ENCODE measurements around the gene PARVG.

Gene PARVG

DNA sequence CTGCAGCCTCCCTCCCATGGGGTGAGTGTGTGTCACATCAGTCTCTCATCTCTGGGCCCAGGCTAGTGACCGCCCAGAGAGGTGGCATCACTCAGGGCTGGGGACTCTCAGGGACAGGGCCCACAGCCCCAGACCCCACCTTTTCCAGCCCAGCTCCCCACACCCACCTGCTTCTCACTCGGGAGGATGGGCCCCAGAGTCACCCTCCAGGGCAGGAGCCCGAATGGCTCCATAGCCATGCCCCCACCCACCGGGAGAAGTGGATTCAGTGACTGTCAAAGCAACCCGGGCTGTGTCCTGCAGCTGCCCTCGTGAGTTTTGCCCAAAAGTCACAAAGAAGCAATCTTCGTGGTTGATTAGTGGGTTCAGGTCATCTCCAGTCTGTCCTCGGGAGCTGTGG is 26.0 kb downstream of the PARVG start:
- H4K20me1 ChIP-seq: peaks cover 41% of the 10 kb centered on the region
- no peak overlapping the region for H3K27ac ChIP-seq
- peaks cover 9% of the 10 kb centered on the region; the same call in 1 of the 2 replicates for H3K9me3 ChIP-seq
- no peaks in the 10 kb centered on the region for H3K36me3 ChIP-seq
- H3K4me2 ChIP-seq: no peak overlapping the region
- no peak overlapping the region for H3K9ac ChIP-seq
- peaks cover 4% of the 10 kb centered on the region; the same call in 1 of the 2 replicates for H3K27me3 ChIP-seq
- no peak overlapping the region for H3K4me3 ChIP-seq
- no peak for TF ChIP-seq Cebpa-rat (IDR thresholded peaks at IDR 0.05)
- peaks cover 22% of the 10 kb centered on the region for H3K4me1 ChIP-seq

DNA sequence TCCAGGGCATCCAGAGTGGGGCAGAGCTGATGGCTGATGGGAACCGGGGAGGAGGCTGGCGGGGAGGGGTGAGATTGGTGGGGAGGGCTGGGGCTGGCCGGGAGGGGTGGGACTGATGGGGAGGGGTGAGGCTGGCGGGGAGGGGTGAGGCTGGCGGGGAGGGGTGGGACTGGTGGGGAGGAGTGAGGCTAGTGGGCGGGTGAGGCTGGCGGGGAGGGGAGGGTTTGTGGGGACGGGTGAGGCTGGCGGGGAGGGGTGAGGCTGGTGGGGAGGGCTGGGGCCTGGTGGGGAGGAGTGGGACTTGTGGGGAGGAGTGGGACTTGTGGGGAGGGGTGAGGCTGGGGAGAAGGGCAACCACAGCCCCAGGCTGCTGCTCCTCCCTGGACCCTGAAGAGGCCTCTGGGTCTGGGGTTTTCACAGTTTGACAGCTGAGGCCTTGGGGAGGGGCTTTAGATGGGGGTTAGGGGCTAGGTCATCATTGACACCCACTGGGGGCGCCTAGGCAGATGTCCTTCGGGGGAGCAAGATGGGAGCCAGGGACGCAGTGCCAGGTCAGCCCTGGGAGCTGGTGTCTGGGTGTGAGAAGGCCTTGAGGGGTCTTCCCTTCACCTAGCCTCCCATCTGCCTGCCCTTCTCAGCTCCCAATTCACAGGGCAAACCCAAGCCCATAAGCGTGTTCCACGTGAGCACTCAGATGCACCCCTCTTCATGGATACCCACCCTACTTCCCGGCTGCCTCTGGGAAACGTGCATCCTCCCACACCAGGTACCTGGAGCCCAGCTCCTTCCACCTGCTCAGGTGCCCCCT is 26.7 kb downstream of the PARVG start:
- no peak overlapping the region for H3K9ac ChIP-seq
- no peak overlapping the region for H3K4me3 ChIP-seq
- H3K4me2 ChIP-seq: no peak overlapping the region
- H3K36me3 ChIP-seq: no peaks in the 10 kb centered on the region
- H4K20me1 ChIP-seq: peaks cover 34% of the 10 kb centered on the region
- no peak overlapping the region for H3K27ac ChIP-seq
- no peak for TF ChIP-seq Cebpa-rat (IDR thresholded peaks at IDR 0.05)
- peaks cover 22% of the 10 kb centered on the region for H3K4me1 ChIP-seq
- no peaks in the 10 kb centered on the region; the same call in 1 of the 2 replicates for H3K27me3 ChIP-seq
- H3K9me3 ChIP-seq: peaks cover 9% of the 10 kb centered on the region; the same call in 1 of the 2 replicates

DNA sequence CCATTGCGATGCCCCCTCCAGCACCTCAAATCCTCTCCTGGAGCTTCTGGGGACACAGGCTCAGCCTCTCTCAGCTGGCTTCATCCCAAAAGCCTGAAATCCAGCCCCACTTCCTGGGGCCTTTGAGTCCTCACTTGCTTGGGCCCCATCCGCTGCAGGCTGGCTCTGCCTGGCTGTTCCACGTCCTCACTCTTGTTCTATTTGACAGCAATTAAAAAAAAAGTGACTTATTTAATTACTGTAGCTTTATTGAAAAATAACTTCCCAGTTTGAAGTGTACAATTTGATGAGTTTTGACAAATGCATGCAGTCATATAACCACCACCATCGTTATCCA is 27.2 kb downstream of the PARVG start:
- Histone ChIP-seq H3K36me3 (no peaks in the 10 kb centered on the region), H4K20me1 (peaks cover 30% of the 10 kb centered on the region), H3K4me2 (no peak overlapping the region), H3K27ac (no peak overlapping the region), H3K9ac (no peak overlapping the region), H3K27me3 (no peaks in the 10 kb centered on the region), H3K4me1 (peaks cover 22% of the 10 kb centered on the region), H3K4me3 (no peak overlapping the region), H3K9me3 (peaks cover 9% of the 10 kb centered on the region; the same call in 1 of the 2 replicates)
- TF ChIP-seq Cebpa-rat (IDR thresholded peaks at IDR 0.05): no peak

DNA sequence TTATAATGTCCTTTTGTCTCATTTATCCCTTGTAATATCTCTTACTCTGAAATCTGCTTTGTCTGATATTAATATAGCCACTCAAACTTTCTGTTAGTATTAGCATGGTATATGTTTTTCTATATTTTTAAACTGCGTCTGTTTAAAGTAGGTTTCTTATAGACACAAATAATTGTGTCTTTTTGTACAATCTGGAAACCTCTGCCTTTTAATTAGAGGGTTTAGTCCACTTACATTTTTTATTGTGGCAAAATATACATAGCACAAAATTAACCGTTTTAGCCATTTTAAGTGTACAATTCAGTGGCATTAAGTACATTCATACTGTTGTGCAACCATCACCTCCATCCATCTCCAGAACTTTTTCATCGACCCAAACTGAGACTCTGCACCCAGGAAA is 28.6 kb downstream of the PARVG start:
- no peak for TF ChIP-seq Cebpa-rat (IDR thresholded peaks at IDR 0.05)
- Histone ChIP-seq H4K20me1 (peaks cover 19% of the 10 kb centered on the region), H3K9me3 (peaks cover 11% of the 10 kb centered on the region), H3K27ac (no peak overlapping the region), H3K27me3 (no peaks in the 10 kb centered on the region), H3K4me3 (no peak overlapping the region), H3K9ac (no peak overlapping the region), H3K36me3 (no peaks in the 10 kb centered on the region), H3K4me1 (peaks cover 18% of the 10 kb centered on the region), H3K4me2 (no peak overlapping the region)

DNA sequence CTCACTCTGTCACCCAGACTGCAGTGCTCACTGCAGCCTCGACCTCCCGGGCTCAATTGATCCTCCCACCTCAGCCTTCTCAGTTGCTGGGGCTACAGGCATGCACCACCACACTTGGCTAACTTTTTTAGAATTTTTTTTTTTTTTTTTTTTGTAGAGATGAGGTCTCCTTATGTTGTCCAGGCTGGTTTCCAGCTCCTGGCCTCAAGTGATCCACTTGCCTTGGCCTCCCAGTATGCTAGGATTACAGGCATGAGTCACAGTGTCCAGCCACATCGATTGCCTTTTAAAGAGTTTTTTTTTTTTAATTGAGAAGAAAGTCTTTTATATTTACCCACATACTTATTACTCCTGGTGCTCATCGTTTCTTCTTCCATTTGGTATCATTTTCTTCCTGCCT is 30.0 kb downstream of the PARVG start:
- Histone ChIP-seq H3K4me3 (no peak overlapping the region), H3K4me1 (peaks cover 4% of the 10 kb centered on the region; the same call in 1 of the 2 replicates), H4K20me1 (peaks cover 5% of the 10 kb centered on the region), H3K36me3 (no peaks in the 10 kb centered on the region), H3K9ac (no peak overlapping the region), H3K27ac (no peak overlapping the region), H3K9me3 (peaks cover 25% of the 10 kb centered on the region), H3K4me2 (no peak overlapping the region), H3K27me3 (no peaks in the 10 kb centered on the region)
- TF ChIP-seq Cebpa-rat (IDR thresholded peaks at IDR 0.05): no peak

DNA sequence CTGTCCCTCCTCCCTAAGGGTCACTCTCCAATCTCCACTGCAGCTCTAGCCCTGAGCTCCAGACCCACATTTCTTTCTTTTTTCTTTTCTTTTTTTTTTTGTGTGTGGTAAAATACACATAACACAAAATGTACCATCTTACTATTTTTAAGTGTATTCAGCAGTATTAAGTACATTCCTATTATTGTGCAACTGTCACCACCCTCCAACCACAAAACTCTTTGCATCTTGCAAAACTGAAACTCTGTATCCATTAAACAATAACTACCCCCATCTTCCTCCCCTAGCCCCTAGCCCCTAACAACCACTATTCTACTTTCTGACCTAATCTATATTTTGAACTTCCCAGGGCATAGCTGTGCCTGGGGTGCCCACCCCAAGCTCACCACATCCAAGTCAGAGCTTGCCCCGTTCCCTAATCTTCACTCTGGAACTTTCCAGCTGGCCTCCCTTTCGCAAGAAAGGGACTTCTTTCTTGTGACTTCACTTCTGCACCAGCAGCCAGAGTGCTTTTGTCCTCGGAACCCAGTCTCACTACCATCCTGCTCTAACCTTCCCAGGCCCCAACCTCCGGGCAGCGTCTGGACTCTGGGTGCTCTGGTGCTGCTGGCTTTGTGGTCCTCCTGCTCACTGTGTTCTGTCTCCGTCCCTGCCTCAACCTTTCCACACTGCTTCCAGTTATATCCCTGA is 30.7 kb downstream of the PARVG start:
- no peak for TF ChIP-seq Cebpa-rat (IDR thresholded peaks at IDR 0.05)
- Histone ChIP-seq H3K27ac (no peak overlapping the region), H3K27me3 (no peaks in the 10 kb centered on the region), H3K4me1 (no peaks in the 10 kb centered on the region), H3K9ac (no peak overlapping the region), H3K36me3 (no peaks in the 10 kb centered on the region), H4K20me1 (no peaks in the 10 kb centered on the region), H3K9me3 (peaks cover 25% of the 10 kb centered on the region), H3K4me2 (no peak overlapping the region), H3K4me3 (no peak overlapping the region)

DNA sequence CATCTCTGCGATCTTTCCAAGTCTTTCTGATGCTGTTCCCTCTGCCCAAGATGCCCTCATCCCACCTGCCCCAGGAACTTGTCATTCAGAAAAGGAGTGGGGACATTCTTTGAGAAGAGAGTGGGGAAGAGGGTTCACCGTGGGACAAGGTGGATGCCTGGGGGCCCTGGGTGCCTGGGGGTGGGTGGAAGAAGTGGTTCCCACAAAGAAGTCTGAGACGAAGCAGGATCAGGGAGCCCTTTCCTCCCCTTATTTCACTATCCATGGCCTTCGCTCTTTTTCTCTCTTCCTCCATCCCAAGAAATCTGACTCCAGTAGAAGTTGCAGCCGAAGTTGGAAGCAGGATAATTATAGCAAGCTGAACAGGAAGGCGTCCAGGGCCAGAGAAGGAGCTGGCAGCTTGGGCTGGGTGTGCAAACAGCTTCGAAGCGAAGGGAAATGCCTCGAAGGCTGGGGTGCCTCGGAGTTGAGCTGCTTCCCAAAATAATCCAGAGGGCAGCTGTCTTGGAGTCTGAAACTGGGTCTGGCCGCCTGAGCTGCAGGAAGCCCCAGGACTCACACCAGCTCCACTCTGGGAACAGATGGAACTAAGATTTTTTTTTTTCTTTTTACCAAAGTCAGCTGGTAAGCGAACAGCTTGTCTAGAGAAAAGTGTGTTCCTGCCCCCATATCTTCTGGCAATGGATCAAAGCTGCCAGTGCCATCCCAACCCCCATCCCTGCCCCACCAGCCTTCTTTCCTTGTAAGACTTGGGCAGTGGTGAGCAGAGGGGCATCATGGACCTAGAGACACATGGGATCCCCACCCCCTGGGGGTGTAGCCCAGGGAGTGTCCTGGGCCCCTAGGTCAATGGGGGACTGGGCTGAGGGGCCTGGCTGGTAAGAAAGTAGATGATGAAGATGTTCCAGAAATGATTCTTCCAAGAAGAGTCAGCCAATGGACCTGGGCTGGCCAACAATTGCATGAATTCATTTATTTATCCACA is 31.5 kb downstream of the PARVG start:
- no peak overlapping the region for H3K4me2 ChIP-seq
- no peak for TF ChIP-seq Cebpa-rat (IDR thresholded peaks at IDR 0.05)
- no peaks in the 10 kb centered on the region for H3K27me3 ChIP-seq

DNA sequence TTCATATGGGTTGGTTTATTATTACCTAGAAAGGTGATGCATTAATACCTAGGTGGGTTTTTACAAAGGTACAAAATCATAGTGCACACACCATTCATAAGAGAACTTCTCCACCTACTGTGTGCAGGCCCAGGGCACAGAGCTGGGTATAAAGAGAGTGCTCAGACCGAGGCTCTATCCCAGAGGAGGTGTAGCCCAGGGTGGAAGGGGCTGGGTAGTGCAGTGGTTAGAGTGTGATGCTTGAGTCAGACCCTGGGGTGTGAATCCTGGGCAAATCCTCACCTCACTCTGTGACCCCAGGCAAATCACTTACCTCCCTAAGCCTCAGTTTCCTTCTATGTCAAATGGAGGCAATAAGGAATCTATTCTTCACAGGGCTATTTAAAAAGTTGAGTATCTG is 32.2 kb downstream of the PARVG start:
- Histone ChIP-seq H3K9me3 (peaks cover 25% of the 10 kb centered on the region), H4K20me1 (no peaks in the 10 kb centered on the region), H3K36me3 (no peaks in the 10 kb centered on the region), H3K4me1 (no peaks in the 10 kb centered on the region), H3K27ac (no peak overlapping the region), H3K4me2 (no peak overlapping the region), H3K27me3 (no peaks in the 10 kb centered on the region), H3K9ac (no peak overlapping the region), H3K4me3 (no peak overlapping the region)
- TF ChIP-seq Cebpa-rat (IDR thresholded peaks at IDR 0.05): no peak

More for the DNA sequence above, 31.5 kb downstream of the PARVG start:
- no peak overlapping the region for H3K9ac ChIP-seq
- no peak overlapping the region for H3K27ac ChIP-seq
- H4K20me1 ChIP-seq: no peaks in the 10 kb centered on the region
- no peak overlapping the region for H3K4me3 ChIP-seq
- no peaks in the 10 kb centered on the region for H3K4me1 ChIP-seq
- H3K36me3 ChIP-seq: no peaks in the 10 kb centered on the region
- H3K9me3 ChIP-seq: peaks cover 25% of the 10 kb centered on the region

DNA sequence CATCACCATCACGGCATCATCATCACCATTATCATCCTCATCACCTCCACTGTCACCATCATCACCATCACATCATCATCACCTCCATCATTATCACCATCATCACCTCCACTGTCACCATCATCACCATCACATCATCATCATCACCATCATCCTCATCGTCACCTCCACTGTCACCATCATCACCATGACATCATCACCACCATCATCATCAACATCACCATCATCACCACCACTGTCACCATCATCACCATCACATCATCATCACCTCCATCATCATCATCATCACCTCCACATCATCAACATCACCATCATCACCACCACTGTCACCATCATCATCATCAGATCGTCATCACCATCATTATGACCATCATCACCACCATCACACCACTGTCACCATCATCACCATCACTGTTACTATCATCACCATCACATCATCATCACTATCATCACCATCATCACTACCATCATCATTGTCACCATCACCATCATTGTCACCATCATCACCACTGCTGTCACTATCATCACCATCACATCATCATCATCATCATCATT is 32.8 kb downstream of the PARVG start:
- TF ChIP-seq Cebpa-rat (IDR thresholded peaks at IDR 0.05): no peak
- Histone ChIP-seq H3K27me3 (no peaks in the 10 kb centered on the region), H3K4me3 (no peak overlapping the region), H3K27ac (no peak overlapping the region), H3K9ac (no peak overlapping the region), H3K36me3 (no peaks in the 10 kb centered on the region), H3K4me2 (no peak overlapping the region), H3K9me3 (peaks cover 25% of the 10 kb centered on the region), H4K20me1 (no peaks in the 10 kb centered on the region), H3K4me1 (no peaks in the 10 kb centered on the region)
